GM18502 (cell line): ENCODE results near the gene PLOD1.
"Not testable (repeated sequence)": the region's sequence is repeated elsewhere in the genome, so short reads cannot be mapped to it uniquely, and the experiment has no call there.

ENCODE experiments used
- ATAC-seq: cut with Tn5 transposase; IDR thresholded peaks from one replicate; pipeline ENCODE4 v1.9.1; 2021; ENCODE audit warnings: mild to moderate bottlenecking; ENCODE audit not compliant: unreplicated experiment, poor library complexity

Gene PLOD1

GRCh38 chr1:11912000-11912399, 22.5 kb upstream of the PLOD1 start:
- ATAC-seq, result no peak

- ATAC-seq, result not testable (repeated sequence)
Observed at GRCh38 chr1:11912482-11913216, 21.9 kb upstream of the PLOD1 start.

- no peak for ATAC-seq
Observed at GRCh38 chr1:11913291-11913690, 21.2 kb upstream of the PLOD1 start.

- ATAC-seq, result no peak
Observed at GRCh38 chr1:11914024-11914423, 20.5 kb upstream of the PLOD1 start.

- ATAC-seq, result no peak
Observed at GRCh38 chr1:11918799-11919519, 15.6 kb upstream of the PLOD1 start.

GRCh38 chr1:11919621-11920020, 14.9 kb upstream of the PLOD1 start:
- no peak for ATAC-seq

- ATAC-seq, result no peak
Observed at GRCh38 chr1:11920239-11920903, 14.1 kb upstream of the PLOD1 start.

GRCh38 chr1:11921022-11921421, 13.5 kb upstream of the PLOD1 start:
- no peak for ATAC-seq

GRCh38 chr1:11923069-11923826, 11.3 kb upstream of the PLOD1 start:
- no peak for ATAC-seq

- ATAC-seq, result no peak
Observed at GRCh38 chr1:11923827-11924113, 10.7 kb upstream of the PLOD1 start.

- no peak for ATAC-seq
Observed at GRCh38 chr1:11924334-11925195, 10.0 kb upstream of the PLOD1 start.

GRCh38 chr1:11925196-11925937, 9.2 kb upstream of the PLOD1 start:
- peak; percentile 3 for ATAC-seq

GRCh38 chr1:11925938-11926292, 8.6 kb upstream of the PLOD1 start:
- peak; percentile 18 for ATAC-seq

GRCh38 chr1:11927866-11928592, 6.5 kb upstream of the PLOD1 start:
- no peak for ATAC-seq

GRCh38 chr1:11929849-11930248, 4.7 kb upstream of the PLOD1 start:
- ATAC-seq, result no peak

- no peak for ATAC-seq
Observed at GRCh38 chr1:11930571-11931445, 3.7 kb upstream of the PLOD1 start.

- no peak for ATAC-seq
Observed at GRCh38 chr1:11931845-11932244, 2.7 kb upstream of the PLOD1 start.

GRCh38 chr1:11935057-11935412, 518 bp downstream of the PLOD1 start:
- no peak for ATAC-seq
